Stimulated activated CD4-positive, alpha-beta T cell treated with anti-CD3 and anti-CD28 coated beads, Interleukin-2, amount 100 ng/mL, for 48 hours (primary cell): ENCODE data around the gene ANKRD16.
"Not testable (repeated sequence)": the region's sequence is repeated elsewhere in the genome, so short reads cannot be mapped to it uniquely, and the experiment has no call there.

Source experiments
- DNase-seq, 2 donors: peaks; one replicate each; pipeline ENCODE4 v3.0.0-alpha.2; 2020

ANKRD16 gene

GRCh38 chr10:5831446-5831782 lies 58.3 kb downstream of the ANKRD16 start:
- no peak for DNase-seq

GRCh38 chr10:5830629-5831445 lies 58.9 kb downstream of the ANKRD16 start:
- DNase-seq, result no peak

GRCh38 chr10:5829267-5829666 lies 60.4 kb downstream of the ANKRD16 start:
- DNase-seq, result no peak

GRCh38 chr10:5828725-5829124 lies 61.0 kb downstream of the ANKRD16 start:
- DNase-seq, result no peak

GRCh38 chr10:5827841-5828240 lies 61.9 kb downstream of the ANKRD16 start:
- no peak for DNase-seq

- DNase-seq, result not testable (repeated sequence)
These were observed 63.2 kb downstream of the ANKRD16 start for GRCh38 chr10:5826511-5826910.

GRCh38 chr10:5818894-5819293 lies 70.8 kb downstream of the ANKRD16 start:
- DNase-seq, result no peak

- no peak for DNase-seq
These were observed 71.7 kb downstream of the ANKRD16 start for GRCh38 chr10:5818048-5818331.

GRCh38 chr10:5817322-5818047 lies 72.2 kb downstream of the ANKRD16 start:
- DNase-seq, result no peak

GRCh38 chr10:5816170-5816569 lies 73.5 kb downstream of the ANKRD16 start:
- DNase-seq, result no peak

GRCh38 chr10:5814110-5815107 lies 75.3 kb downstream of the ANKRD16 start:
- no peak for DNase-seq

- peak; percentile 94 to 95 for DNase-seq
These were observed 76.2 kb downstream of the ANKRD16 start, which contains the start of gene GDI2 for GRCh38 chr10:5813341-5814109. GDI2 (minus strand) TSS chr10:5813434; CDS start chr10:5813258, 176 bp downstream.

- DNase-seq, result no peak
These were observed 76.7 kb downstream of the ANKRD16 start for GRCh38 chr10:5813091-5813340.

GRCh38 chr10:5812283-5813090 lies 77.2 kb downstream of the ANKRD16 start:
- DNase-seq, result peak in 1 of 2 donors; percentile 32
